ENCODE measurements around the gene NRG3.

The NRG3 gene

GRCh38 chr10:81875467-81876252 lies 666 bp downstream of the NRG3 start:
- Histone ChIP-seq H3K4me3 (ENCODE audit: low read depth, low read length) (no peak overlapping the region; the same call in 1 of the 2 replicates), H3K9me3 (no peaks in the 10 kb centered on the region), H3K27me3 (peaks cover 65% of the 10 kb centered on the region), H3K4me1 (no peaks in the 10 kb centered on the region), H3K36me3 (no peaks in the 10 kb centered on the region)
- peak; percentile 8 for DNase-seq
- TF ChIP-seq CTCF (IDR thresholded peaks at IDR 0.05; ENCODE audit: low read depth, low read length): no peak

GRCh38 chr10:81876253-81877077 lies 1.5 kb downstream of the NRG3 start:
- Histone ChIP-seq H3K36me3 (no peaks in the 10 kb centered on the region), H3K4me3 (ENCODE audit: low read depth, low read length) (no peak overlapping the region), H3K9me3 (no peaks in the 10 kb centered on the region), H3K27me3 (peaks cover 65% of the 10 kb centered on the region), H3K4me1 (no peaks in the 10 kb centered on the region)
- TF ChIP-seq CTCF (IDR thresholded peaks at IDR 0.05; ENCODE audit: low read depth, low read length): no peak
- DNase-seq: peak; percentile 20

GRCh38 chr10:81877596-81877995 lies 2.6 kb downstream of the NRG3 start:
- Histone ChIP-seq H3K4me3 (ENCODE audit: low read depth, low read length) (no peak overlapping the region), H3K4me1 (no peaks in the 10 kb centered on the region), H3K36me3 (no peaks in the 10 kb centered on the region), H3K27me3 (peaks cover 61% of the 10 kb centered on the region), H3K9me3 (no peaks in the 10 kb centered on the region)
- DNase-seq: no peak
- TF ChIP-seq CTCF (IDR thresholded peaks at IDR 0.05; ENCODE audit: low read depth, low read length): no peak

- Histone ChIP-seq H3K36me3 (no peaks in the 10 kb centered on the region), H3K4me3 (ENCODE audit: low read depth, low read length) (no peak overlapping the region), H3K9me3 (no peaks in the 10 kb centered on the region), H3K4me1 (no peaks in the 10 kb centered on the region), H3K27me3 (peaks cover 21% of the 10 kb centered on the region)
- no peak for DNase-seq
- no peak for TF ChIP-seq CTCF (IDR thresholded peaks at IDR 0.05; ENCODE audit: low read depth, low read length)
These were observed 7.0 kb downstream of the NRG3 start for GRCh38 chr10:81882011-81882410.

GRCh38 chr10:81884856-81885255 lies 9.9 kb downstream of the NRG3 start:
- Histone ChIP-seq H3K4me1 (no peaks in the 10 kb centered on the region), H3K4me3 (ENCODE audit: low read depth, low read length) (no peak overlapping the region), H3K27me3 (no peaks in the 10 kb centered on the region; the same call in none of the 2 replicates), H3K36me3 (no peaks in the 10 kb centered on the region), H3K9me3 (no peaks in the 10 kb centered on the region)
- no peak for DNase-seq
- TF ChIP-seq CTCF (IDR thresholded peaks at IDR 0.05; ENCODE audit: low read depth, low read length): no peak

GRCh38 chr10:81885491-81885890 lies 10.5 kb downstream of the NRG3 start:
- H3K9me3 ChIP-seq: no peaks in the 10 kb centered on the region
- DNase-seq: no peak
- no peaks in the 10 kb centered on the region for H3K4me1 ChIP-seq
- H3K27me3 ChIP-seq: no peaks in the 10 kb centered on the region; the same call in none of the 2 replicates
- TF ChIP-seq CTCF (IDR thresholded peaks at IDR 0.05; ENCODE audit: low read depth, low read length): no peak
- no peak overlapping the region for H3K4me3 ChIP-seq (ENCODE audit: low read depth, low read length)
- H3K36me3 ChIP-seq: no peaks in the 10 kb centered on the region

Data from BE2C (cell line).